Endometrium (tissue), 2 donors: ENCODE results near the gene BCKDHA.
"Not testable (repeated sequence)": the region's sequence is repeated elsewhere in the genome, so short reads cannot be mapped to it uniquely, and the experiment has no call there.

Experiments used
- FAIRE-seq: peaks from 2 replicates; lab custom pipeline; 2012; peaks lifted over from hg19 to GRCh38; lab: Jason Lieb, UNC
- donor health status: control.
- donor health status: control.

BCKDHA gene

GRCh38 chr19:41426116-41426841 is 28.7 kb downstream of the BCKDHA start:
- no peak for FAIRE-seq

DNA sequence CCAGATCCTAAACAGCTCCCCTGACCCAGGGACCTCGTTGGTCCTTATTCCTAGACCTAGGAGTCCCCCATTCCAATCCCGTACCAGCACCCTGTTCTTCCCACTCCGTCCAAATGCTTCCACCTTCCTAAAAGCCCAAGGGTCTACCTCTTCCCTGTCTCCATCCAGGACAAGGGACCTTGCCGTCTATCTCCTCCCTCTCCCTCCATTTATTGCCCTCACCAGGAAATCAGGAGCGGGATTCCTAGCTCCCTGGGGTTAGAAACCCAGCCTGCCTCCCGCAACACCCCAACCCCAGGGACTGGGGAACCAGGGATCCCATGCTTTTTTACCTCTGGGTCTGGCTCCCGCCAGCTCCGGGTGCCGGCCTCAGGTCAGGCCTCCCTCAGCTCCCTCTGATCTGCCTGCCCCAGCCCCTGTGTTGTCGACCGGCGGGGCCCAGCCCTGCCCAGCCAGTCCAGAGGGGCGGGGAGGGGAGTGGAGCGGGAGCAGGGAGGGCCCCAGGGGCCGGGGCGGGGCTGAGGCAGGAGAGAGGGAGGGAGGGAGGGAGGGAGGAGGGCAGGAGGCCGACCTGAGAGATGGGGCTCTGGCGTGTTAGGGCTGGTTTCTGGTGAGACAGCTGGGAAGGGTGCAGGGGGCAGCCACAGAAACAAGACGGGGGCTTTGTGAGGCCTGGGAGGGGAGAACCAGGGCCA is 29.5 kb downstream of the BCKDHA start, which contains the start of gene B3GNT8:
B3GNT8 (minus strand) TSS at position 423 of the 695 bp plus-strand sequence. CDS start 596 bp downstream, outside the sequence.
- no peak for FAIRE-seq

- no peak for FAIRE-seq
These were observed 30.2 kb downstream of the BCKDHA start for GRCh38 chr19:41427647-41428480.

- FAIRE-seq, result no peak
These were observed 30.9 kb downstream of the BCKDHA start for GRCh38 chr19:41428481-41428859.

GRCh38 chr19:41430922-41431321 is 33.3 kb downstream of the BCKDHA start:
- no peak for FAIRE-seq

DNA sequence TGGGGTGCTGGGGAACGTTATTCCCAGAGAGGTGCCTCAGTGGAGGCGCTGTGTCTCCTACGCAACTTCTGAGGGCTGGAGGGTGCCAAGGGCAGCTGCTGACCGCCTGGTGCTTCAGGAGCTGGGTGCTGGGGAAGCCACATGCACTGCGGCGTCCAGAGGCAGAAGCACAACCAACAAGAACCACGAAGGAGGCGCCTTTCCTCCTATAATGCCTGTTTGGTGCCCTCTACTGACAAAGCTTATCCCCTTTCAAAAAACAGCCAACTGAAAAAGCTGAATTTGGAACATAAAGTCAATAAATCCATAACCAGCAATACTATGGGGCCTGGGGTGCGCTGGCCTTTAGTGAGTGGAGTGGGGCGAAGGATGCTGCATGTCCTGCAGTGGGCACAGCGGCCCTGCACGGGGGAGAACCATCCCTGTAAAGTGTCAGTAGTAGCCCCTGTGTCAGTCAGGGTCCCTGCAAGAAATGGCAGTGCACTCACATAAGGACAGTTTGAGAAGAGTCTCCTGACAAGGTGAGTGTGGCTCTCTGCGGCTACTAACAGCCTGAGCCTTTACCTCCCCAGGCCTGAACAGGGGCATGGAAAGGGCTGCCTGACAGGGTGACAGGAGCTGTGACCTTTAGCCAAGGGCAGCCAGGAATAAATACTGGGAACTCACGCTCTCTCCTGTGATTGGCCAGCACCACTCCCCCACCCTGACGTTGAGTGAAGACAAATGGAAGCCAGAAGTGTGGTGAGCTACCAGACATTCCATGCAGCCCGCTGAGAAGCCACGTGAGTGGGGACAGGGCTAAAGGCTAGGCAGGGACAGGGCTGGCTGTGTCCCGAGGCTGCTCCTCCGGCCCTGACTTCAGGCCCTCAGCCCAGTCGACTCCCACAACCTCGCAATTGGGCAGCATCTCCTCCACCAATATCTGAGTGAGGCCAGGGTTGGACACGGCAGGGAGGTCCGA is 34.1 kb downstream of the BCKDHA start:
- no peak for FAIRE-seq

DNA sequence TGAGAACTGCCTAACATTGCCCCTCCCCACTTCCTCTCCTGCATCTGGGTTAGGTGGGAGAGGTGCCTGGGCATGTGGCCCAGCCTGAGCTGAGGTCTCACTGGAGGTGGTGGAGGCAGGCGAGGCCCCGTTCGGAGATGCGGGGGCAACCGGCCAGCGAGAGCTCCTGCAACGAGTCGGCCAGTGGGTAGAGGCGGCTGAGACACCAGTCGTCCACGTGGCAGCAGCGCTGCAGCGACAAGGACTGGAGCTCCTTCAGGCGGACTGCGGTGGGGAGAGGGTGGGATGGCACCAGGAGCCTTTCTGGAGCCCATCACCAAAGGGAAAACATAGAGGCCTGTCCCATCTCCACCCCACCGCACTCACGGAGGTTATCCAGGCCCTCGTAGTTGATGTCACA is 35.6 kb downstream of the BCKDHA start:
- FAIRE-seq, result no peak

- FAIRE-seq, result no peak
These were observed 36.8 kb downstream of the BCKDHA start for GRCh38 chr19:41434450-41434849.

DNA sequence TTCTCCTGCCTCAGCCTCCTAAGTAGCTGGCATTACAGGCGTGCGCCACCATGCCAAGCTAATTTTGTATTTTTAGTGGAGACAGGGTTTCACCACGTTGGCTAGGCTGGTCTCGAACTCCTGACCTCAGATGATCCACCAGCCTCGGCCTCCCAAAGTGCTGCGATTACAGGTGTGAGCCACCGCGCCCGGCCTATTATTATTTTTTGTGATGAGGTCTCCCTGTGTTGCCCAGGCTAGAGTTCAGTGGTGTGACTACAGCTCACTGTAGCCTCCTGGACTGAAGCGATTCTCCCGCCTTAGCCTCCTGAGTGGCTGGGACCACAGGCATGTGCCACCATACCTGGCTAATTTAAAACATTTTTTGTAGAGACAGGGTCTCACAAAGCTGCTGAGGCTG is 37.8 kb downstream of the BCKDHA start:
- FAIRE-seq, result not testable (repeated sequence)

DNA sequence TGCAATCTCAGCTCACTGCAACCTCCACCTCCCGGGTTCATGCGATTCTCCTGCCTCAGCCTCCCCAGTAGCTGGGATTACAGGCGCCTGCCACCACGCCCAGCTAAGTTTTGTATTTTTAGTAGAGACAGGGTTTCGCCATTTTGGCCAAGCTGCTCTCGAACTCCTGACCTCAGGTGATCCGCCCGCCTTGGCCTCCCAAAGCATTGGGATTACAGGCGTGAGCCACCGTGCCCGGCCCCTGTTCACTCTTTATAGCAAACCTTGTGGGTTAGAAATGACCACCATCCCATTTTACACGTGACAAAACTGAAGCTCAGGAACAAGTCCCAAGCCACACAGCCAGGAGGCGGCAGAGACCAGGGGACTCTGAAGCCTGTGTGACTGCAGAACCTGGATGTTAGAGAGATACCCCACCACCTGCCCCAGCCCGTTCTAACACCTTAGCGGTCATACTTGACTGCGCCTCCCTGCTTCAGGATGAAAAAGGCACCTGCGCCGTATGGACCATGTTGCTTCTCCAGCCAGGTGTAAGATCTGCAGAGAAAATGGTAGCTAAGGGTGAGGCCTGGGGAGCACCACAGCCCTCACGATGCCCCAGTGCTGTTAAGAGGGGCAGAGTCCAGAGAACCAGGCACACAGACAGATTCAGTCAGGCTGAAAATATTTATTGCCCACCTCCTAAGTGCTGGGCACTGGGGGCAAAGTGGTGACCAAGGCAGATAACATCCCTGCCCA is 38.5 kb downstream of the BCKDHA start:
- no peak for FAIRE-seq

DNA sequence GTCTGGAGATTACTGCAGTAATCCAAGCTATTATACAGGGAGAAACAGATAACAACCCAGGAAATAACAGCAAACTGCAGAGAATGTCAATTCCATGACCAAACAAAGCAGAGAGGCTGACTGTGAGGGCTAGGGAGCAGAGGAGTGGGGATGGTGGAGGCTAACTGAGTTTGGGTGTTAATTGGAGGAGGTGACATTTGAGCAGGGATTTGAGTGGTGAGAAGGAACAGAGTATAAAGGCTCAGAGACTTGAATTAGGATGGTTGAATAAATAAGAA is 39.0 kb downstream of the BCKDHA start:
- FAIRE-seq, result no peak

GRCh38 chr19:41437944-41438574 is 40.4 kb downstream of the BCKDHA start:
- no peak for FAIRE-seq

GRCh38 chr19:41439441-41440222 is 42.0 kb downstream of the BCKDHA start, which contains the start of gene DMAC2:
DMAC2 (minus strand) TSS chr19:41439912; CDS start chr19:41439899, 13 bp downstream.
- FAIRE-seq, result peak; percentile 91

- FAIRE-seq, result no peak
These were observed 43.8 kb downstream of the BCKDHA start for GRCh38 chr19:41441321-41441945.

GRCh38 chr19:41442473-41443355 is 45.1 kb downstream of the BCKDHA start, which contains the start of gene ERICH4:
ERICH4 (plus strand) TSS chr19:41443156; CDS start chr19:41443170, 14 bp downstream.
- FAIRE-seq, result no peak

GRCh38 chr19:41443813-41444455 is 46.3 kb downstream of the BCKDHA start:
- FAIRE-seq, result no peak

DNA sequence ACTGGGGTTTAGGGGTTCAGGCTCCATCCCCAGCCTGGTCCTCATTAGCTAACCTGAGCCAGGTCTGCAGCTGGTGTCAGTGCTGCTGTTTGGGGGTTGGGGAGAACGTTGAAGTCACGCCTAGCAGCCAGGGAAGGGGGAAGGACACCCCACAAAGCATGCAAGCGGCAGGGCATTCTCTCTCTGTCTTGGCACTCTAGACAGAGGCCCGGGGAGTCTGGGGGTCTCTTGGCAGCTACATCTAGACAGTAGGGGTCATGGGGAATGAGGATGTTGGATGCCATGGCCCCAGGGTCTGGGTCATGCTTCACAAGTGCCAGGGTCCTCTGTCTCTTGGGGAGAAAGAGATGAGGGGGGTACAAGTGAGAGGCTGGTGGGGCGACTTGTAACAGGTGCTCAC is 48.0 kb downstream of the BCKDHA start:
- no peak for FAIRE-seq
